GM12891 (cell line): ENCODE data around the gene EGLN1.
"Not testable (repeated sequence)": the region's sequence is repeated elsewhere in the genome, so short reads cannot be mapped to it uniquely, and the experiment has no call there.

Experiments used
- POLR2A ChIP-seq: IDR thresholded peaks from 2 replicates; pipeline ENCODE4 v1.6.1; 2011; ENCODE audit warnings: low read depth, low read length, control low read depth
- POLR2AphosphoS5 ChIP-seq: IDR thresholded peaks from 2 replicates; pipeline ENCODE4 v1.6.1; 2011; ENCODE audit warnings: low read depth, low read length, control low read depth

GRCh38 chr1:231457956-231458355, 35.9 kb upstream of the EGLN1 start:
- TF ChIP-seq POLR2AphosphoS5, POLR2A: not testable (repeated sequence)
